Body of pancreas (tissue), 4 donors: ENCODE measurements around the gene TSHZ2. TPM values are rescaled to one million over a fixed set of nuclear protein-coding genes. Genes with fewer than 3 reads are reported as not detected.
A peak's percentile ranks its signal among the peaks of the same experiment; 100 is the strongest.

Experiments used
- ATAC-seq: fragments of 150-250 bp; one replicate; pipeline ENCODE4 v1.9.1; 2016
- DNase-seq, 4 donors: peaks; one replicate each; pipeline ENCODE4 v3.0.0-alpha.2; 2019
- H3K27ac ChIP-seq, 4 donors: fragments of 200-600 bp; sonication (generic); 1 replicate in 3 of 4; 2 replicates in 1 of 4; pipeline versions ENCODE4 v1.5.1 to v1.6.1; 2016 to 2019; ENCODE audit warnings: mild to moderate bottlenecking in 1 of 4, mixed read lengths in 1 of 4, moderate library complexity in 1 of 4
- H3K27me3 ChIP-seq, 2 donors: fragments of 200-600 bp; sonication (generic); one replicate each; pipeline ENCODE4 v1.6.0; 2016; ENCODE audit warnings: mild to moderate bottlenecking in 1 of 2
- H3K36me3 ChIP-seq, 2 donors: fragments of 200-600 bp; sonication (generic); replicated peaks in 1 of 2; 2 replicates each; pipeline ENCODE4 v1.5.1; 2016; ENCODE audit warnings: low read depth in 2 of 2; ENCODE audit not compliant: insufficient read depth in 1 of 2
- H3K4me1 ChIP-seq: fragments of 200-600 bp; sonication (generic); one replicate; pipeline ENCODE4 v1.6.0; 2016
- H3K4me3 ChIP-seq, 2 donors: fragments of 200-600 bp; sonication (generic); 1 replicate in 1 of 2; 2 replicates in 1 of 2; pipeline ENCODE4 v1.5.1; 2016 to 2019
- H3K9me3 ChIP-seq, 3 donors: fragments of 200-600 bp; sonication (generic); 1 replicate in 2 of 3; 2 replicates in 1 of 3; pipeline ENCODE4 v1.5.1; 2016
- POLR2A ChIP-seq, 3 donors: fragments of 450-650 bp; IDR thresholded peaks; one replicate each; pipeline ENCODE4 v1.6.1; 2016; ENCODE audit warnings: antibody characterized with exemption in 3 of 3, mild to moderate bottlenecking in 2 of 3
- WGBS, 2 donors: methylation state at CpG; one replicate each; pipeline ENCODE4 v1.1.5; 2017; 5-methylcytosine and 5-hydroxymethylcytosine counted together
- intact Hi-C: fragments of 100-400 bp; cut with DNase I; formaldehyde crosslinking; loops from one replicate; pipeline ENCODE4 v1.15.1; 2023
- total RNA-seq, 2 donors: library from RNA; depleted of rRNA; stranded (reverse); fragments of >200 nt; gene quantifications; one replicate each; pipeline ENCODE4 v1.1.0, GENCODE V29; 2016
- TF ChIP-seq, protein P1 (sequence below), 7 experiments: fragments of 450-650 bp in 4 of 7; fragments of 200-600 bp in 3 of 7; sonication (generic) in 3 of 7; IDR thresholded peaks; one replicate each; pipeline ENCODE4 v1.5.1; 2016 to 2019; ENCODE audit warnings: antibody characterized with exemption in 7 of 7

Gene TSHZ2
- total RNA-seq, 2 donors from 2014 or later = 6.0 to 9.6 TPM

DNA sequence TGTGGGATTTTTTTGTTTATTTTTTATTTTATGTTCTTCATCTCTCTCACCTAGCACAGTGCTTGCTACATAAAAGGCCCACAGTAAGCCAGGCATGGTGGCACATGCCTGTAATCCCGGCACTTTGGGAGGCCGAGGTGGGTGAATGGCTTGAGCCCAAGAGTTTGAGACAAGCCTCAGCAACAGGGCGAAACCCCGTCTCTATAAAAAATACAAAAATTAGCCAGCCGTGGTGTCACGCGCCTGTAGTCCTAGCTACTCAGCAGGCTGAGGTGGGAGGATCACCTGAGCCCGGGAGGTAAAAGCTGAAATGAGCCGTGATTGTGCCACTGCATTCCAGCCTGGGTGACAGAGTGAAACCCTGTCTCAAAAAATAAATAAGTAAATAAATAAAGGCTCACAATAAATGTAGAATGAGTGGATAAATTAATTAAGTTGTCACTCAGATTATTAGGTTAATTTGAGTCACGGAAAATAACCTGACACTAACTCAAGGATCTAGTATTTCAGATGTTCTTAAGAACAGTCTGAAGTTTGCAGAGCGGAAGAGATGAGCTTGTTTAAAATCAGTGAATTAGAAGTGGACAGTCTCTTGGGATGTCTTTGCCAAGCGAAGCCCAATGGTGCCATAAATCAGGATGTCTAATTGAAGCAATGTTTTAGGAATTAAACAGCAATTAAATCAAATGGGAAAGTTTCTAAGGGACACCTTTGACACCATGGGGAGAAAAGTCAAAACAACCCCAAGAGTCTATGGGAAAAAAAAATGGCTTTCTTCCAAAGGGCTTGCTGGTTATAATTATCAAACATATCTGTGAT, 407.1 kb downstream of the TSHZ2 start:
- H3K27me3 ChIP-seq = no peaks in the 10 kb centered on the region
- ATAC-seq (peak; percentile 38), DNase-seq (peak in 1 of 4 donors; percentile 7)
- H3K9me3 ChIP-seq = no peaks in the 10 kb centered on the region
- no peak overlapping the region for H3K27ac ChIP-seq
- intact Hi-C loops = no loop called here
- TF ChIP-seq, protein P1, sequence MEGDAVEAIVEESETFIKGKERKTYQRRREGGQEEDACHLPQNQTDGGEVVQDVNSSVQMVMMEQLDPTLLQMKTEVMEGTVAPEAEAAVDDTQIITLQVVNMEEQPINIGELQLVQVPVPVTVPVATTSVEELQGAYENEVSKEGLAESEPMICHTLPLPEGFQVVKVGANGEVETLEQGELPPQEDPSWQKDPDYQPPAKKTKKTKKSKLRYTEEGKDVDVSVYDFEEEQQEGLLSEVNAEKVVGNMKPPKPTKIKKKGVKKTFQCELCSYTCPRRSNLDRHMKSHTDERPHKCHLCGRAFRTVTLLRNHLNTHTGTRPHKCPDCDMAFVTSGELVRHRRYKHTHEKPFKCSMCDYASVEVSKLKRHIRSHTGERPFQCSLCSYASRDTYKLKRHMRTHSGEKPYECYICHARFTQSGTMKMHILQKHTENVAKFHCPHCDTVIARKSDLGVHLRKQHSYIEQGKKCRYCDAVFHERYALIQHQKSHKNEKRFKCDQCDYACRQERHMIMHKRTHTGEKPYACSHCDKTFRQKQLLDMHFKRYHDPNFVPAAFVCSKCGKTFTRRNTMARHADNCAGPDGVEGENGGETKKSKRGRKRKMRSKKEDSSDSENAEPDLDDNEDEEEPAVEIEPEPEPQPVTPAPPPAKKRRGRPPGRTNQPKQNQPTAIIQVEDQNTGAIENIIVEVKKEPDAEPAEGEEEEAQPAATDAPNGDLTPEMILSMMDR (IDR thresholded peaks at IDR 0.05) = no peak
- no peak for TF ChIP-seq POLR2A (IDR thresholded peaks at IDR 0.05)
- 67% methylated on average over 12 of the region's 12 CpGs for WGBS, 2 donors
- H3K4me1 ChIP-seq = peaks cover 4% of the 10 kb centered on the region
- H3K36me3 ChIP-seq = no peaks in the 10 kb centered on the region
- H3K4me3 ChIP-seq = no peak overlapping the region

DNA sequence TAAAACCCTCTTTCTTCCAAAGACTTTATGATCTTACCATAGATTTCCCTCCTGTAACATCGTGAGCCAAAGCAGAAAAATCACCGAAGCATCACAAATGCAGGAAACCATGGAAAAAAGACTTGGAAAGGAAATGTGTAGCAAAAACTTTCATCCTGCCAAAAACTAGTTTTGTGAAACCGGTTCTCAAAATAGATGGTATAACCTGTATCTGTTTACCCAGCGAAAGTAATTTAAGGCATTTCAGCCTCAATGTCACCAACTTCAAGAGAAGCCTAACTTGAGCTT, 407.6 kb downstream of the TSHZ2 start:
- Histone ChIP-seq H3K27me3 (no peaks in the 10 kb centered on the region), H3K9me3 (no peaks in the 10 kb centered on the region), H3K27ac (no peak overlapping the region), H3K36me3 (no peaks in the 10 kb centered on the region), H3K4me1 (peaks cover 4% of the 10 kb centered on the region), H3K4me3 (no peak overlapping the region)
- WGBS, 2 donors = 51 to 52% methylated on average over 4 of the region's 4 CpGs
- intact Hi-C loops = no loop called here
- no peak for ATAC-seq
- TF ChIP-seq, protein P1 (IDR thresholded peaks at IDR 0.05) = no peak
- TF ChIP-seq POLR2A (IDR thresholded peaks at IDR 0.05) = no peak
- no peak for DNase-seq

DNA sequence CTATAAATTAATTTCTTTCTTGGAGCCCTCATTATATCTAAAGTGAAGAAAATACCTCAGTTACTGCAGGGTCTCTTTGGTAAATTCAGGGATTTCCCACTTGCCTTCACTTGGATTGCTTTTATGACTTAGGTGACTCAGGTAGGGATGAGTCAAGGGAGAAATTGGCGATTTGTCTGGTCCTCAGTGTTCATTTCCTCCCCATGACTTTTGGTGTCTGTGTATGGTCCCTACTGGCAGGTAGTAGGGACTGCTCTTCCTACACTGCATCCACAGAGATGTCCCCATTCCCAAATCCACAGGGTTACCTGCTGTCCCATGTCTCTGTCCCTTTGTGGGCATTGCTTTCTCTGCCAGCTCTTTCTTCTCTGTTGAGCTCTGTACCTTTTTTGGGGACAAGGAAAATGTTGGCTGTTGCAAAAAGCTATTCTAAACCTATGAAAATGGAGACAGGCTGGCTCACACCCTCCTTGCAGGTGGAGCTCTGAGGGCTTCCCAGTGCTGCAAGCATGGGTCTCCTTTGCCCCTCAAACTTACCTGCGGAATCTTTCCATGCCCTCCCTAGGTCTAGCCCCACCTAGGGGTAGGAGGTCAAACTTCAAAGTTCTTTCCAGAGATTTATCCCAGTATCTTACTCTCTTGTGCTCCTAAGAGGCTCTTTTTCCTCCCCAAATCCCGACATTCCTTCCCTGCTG, 409.6 kb downstream of the TSHZ2 start:
- no peak overlapping the region for H3K4me3 ChIP-seq
- 60 to 72% methylated on average over 3 of the region's 3 CpGs for WGBS, 2 donors
- intact Hi-C loops = no loop called here

DNA sequence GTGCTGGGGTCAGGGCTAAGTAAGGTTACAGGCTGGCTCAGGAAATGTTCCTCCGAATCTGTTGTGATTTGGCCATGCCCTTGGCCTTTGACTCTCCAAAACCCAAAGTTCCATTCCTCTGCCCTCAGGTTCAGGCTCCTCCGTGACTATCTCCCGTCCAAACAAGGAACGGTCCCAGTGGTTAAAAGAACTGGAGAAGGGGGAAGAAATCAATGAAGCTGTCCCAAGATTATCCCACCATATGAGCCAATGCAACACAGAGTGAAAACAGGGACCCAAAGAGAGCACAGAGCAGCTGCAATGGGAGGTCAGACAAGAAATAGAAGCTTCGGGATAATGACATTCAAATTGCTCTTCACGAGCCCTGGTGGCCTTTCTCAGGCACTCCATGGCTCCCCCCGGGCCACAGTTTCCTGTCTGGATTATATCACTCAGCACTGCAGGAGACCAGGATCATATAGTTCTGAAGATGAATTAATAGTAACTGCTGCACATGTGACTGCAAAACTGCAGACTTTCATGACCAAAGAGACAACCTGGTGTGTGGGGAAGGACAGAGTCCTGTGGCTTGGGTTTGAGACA, 410.2 kb downstream of the TSHZ2 start:
- H3K4me3 ChIP-seq = no peak overlapping the region
- WGBS, 2 donors = 70 to 79% methylated on average over 7 of the region's 7 CpGs

More for the DNA sequence above, 409.6 kb downstream of the TSHZ2 start:
- H3K4me1 ChIP-seq = peaks cover 4% of the 10 kb centered on the region
- ATAC-seq (no peak), DNase-seq (no peak)
- H3K27me3 ChIP-seq = no peaks in the 10 kb centered on the region
- TF ChIP-seq POLR2A (IDR thresholded peaks at IDR 0.05) = no peak
- TF ChIP-seq, protein P1 (IDR thresholded peaks at IDR 0.05) = no peak
- no peaks in the 10 kb centered on the region for H3K9me3 ChIP-seq
- no peaks in the 10 kb centered on the region for H3K36me3 ChIP-seq
- no peak overlapping the region for H3K27ac ChIP-seq

More for the DNA sequence above, 410.2 kb downstream of the TSHZ2 start:
- intact Hi-C loops = no loop called here
- Histone ChIP-seq H3K9me3 (no peaks in the 10 kb centered on the region), H3K4me1 (peaks cover 4% of the 10 kb centered on the region), H3K27ac (no peak overlapping the region), H3K27me3 (no peaks in the 10 kb centered on the region), H3K36me3 (no peaks in the 10 kb centered on the region)
- TF ChIP-seq, protein P1 (IDR thresholded peaks at IDR 0.05) = no peak
- no peak for TF ChIP-seq POLR2A (IDR thresholded peaks at IDR 0.05)
- ATAC-seq (no peak), DNase-seq (no peak)
